Stimulated activated CD8-positive, alpha-beta memory T cell treated with anti-CD3 and anti-CD28 coated beads, Interleukin-15, amount 100 ng/mL, for 1 hour (primary cell): ENCODE data around the gene ARID1B.
"Not testable (repeated sequence)": the region's sequence is repeated elsewhere in the genome, so short reads cannot be mapped to it uniquely, and the experiment has no call there.

ENCODE experiments used
- DNase-seq: peaks from one replicate; pipeline ENCODE4 v3.0.0-alpha.2; 2020; ENCODE audit warnings: low read depth

ARID1B gene

DNA sequence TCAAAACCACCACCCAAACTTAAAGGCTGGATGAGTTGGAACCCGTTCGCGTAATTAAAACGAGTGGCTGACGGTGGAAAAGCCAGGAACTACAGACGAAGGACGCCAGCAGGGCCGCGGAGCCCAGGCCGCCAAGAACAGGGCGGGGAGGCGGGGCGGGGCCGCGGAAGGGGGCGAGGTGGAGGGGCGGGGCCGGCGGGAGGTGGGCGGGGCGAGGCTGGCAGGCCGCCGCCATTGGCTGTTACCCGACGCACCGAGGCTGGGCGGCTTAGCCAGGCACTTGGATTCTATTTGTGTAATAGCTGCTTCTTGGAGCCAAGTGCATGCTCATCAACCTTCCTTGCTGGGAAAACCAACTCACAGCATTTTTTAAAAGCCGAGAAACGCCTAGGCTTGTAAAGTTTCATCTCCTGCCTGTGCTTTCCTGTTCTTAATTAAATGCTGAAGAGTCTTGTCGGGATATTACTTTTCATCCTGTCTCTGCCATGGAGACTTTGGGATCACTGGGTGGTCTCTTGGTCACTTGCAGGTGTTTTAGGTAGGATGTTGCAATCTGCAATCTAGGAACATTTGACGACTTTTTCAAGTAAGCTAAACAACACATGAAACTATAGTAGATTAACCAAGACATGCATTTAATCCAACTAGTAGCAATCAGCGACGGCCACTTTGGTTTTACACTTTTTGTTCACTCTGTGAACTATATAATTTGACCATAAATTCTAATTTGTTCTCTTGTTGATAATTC lies 245.0 kb downstream of the ARID1B start:
- DNase-seq = peak; percentile 60

- DNase-seq = no peak
These were observed 246.8 kb downstream of the ARID1B start for GRCh38 chr6:157023958-157024357.

- DNase-seq = no peak
These were observed 247.6 kb downstream of the ARID1B start for GRCh38 chr6:157024745-157025144.

GRCh38 chr6:157025437-157025836 lies 248.3 kb downstream of the ARID1B start:
- no peak for DNase-seq

DNA sequence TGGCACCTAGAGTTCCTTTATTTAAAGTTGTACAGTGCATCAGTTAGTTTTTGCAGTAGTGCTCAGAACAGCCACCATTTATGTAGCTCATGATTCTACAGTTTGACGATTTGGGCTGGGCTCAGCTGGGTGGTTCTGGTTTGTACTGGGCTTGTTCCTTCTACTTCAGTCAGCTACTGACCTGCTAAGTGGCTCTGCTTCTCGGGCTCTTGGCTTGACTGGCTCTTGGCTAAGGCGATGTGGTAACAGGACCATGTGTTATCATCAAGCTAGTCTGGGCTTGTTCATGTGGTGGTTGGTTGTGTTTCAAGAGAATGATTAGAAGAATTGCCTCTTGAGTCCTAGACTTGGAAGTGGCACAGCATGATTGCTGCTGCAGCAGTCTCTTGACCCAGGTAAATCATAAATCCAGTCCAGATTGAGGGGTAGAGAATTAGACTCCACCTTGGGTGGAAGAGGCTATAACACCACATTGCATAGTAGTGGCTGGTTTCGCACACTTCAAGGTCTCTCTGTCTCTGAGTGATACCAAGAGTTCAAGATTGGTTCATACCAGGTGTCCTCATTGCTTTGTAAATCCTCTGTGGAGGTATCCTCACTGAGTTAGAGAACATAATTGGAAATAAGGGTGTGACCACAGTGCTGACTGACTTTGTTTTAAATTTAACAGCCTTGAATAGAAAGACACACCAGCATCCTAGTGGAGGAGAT lies 253.0 kb downstream of the ARID1B start:
- DNase-seq = no peak

- no peak for DNase-seq
These were observed 253.6 kb downstream of the ARID1B start for GRCh38 chr6:157030755-157031154.

DNA sequence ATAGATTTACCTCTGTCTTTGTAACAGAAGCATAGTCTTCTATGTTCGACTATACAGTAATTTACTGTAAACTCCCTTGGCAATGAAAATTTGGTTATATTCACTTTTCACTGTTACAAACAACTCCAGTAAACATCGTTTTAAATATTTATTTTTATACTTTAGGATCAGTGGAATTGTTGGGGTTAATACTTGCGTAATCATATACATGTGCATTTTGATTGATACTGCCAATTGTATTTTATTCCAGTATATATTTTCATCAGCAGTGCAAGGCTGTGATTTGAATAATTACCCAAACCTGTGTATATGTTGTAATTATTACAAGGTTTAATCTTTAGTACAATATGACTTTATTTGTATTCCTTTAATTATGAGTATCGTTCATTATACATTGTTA lies 255.7 kb downstream of the ARID1B start:
- no peak for DNase-seq

DNA sequence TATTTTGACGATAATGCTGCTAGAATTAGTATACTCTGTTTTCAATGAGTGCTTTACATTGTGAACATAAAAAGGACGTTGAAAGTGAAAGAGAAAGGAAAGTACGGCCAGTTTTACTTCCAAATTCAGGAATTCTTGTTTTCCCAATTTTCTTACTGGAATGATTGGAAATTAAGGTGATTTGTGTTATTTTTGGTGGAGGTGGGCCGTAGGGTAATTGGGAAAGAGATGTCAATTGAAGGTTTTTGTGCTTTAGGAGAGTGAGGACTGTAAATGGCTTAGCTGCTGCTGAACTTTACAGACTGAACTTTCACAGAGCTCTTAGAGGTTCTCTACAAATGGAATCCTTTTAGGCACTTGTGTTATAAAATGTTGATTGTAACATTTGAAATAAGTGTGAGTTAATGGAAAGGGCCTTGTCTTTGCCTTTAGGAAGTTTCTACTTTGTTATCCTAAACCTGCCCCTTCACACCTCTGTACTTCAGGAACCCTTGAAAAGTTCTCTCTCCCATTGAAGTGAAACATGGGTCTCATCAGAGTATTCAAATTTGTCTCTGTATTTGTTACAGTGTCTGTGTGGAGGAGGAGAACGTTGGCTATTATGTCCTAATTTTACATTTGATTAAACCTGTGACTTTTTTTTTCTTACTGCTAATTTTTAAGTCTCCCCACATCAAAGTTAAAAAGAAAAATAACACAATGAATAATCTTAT lies 256.4 kb downstream of the ARID1B start:
- DNase-seq = no peak

- DNase-seq = no peak
These were observed 257.5 kb downstream of the ARID1B start for GRCh38 chr6:157034436-157035230.

DNA sequence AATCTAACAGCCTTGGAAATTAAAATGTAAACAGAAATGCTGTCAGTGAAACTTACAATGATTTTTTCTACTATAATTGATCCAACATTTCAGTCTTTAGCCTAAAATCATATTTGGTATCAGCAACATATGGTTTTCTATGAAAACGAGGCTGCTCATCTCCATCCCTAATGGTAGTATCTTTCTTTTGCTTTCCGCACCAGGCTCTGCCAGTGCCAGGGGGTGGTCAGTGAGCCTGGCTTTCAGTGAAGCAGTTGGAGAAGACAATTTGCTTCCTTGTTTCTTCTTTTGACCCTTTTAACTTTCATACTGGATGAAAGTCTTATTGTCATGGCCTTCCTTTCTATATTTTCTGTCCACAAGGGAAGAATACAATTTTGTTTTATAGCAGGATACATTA lies 258.4 kb downstream of the ARID1B start:
- no peak for DNase-seq

DNA sequence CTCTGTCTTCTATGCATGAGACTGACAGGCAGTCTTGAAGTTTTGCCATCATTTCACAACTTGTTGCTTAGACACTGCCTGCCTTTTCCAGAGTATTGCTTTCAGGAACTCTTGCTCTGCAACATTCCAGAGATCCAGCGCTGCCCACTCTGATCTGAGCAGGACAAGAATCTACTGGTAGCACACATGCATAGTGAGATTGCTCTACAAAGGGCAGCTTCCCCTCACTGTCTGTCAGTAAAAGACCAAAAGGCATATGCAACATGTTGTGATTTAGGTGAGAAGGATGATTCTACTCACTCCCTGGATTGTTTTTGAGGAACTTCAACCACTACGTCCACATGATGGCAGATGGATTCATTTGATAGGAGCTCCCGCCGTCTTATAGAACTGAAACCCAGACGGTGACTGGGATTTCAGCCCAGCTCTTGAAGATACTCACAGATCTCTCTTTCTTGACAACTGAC lies 259.1 kb downstream of the ARID1B start:
- no peak for DNase-seq

GRCh38 chr6:157037165-157037564 lies 260.0 kb downstream of the ARID1B start:
- DNase-seq = no peak

DNA sequence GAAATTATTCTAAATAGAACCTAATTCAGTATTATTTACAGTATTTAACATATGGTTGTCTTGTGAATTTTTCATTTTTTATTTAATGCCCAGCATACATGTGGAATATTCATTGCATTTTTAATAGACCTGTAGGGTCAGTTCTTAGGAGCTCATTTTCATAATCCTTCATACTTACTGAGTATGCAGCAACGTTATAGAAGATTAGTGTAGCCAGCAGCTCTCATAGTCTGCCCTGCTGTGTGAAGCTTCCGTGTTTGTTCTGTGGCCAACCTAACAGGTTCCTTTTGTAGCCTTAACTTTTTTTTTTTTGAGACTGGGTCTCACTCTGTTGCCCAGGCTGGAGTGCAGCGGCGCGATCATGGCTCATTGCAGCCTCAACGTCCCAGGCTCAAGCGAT lies 261.4 kb downstream of the ARID1B start:
- DNase-seq = no peak

GRCh38 chr6:157039639-157040038 lies 262.5 kb downstream of the ARID1B start:
- DNase-seq = not testable (repeated sequence)

DNA sequence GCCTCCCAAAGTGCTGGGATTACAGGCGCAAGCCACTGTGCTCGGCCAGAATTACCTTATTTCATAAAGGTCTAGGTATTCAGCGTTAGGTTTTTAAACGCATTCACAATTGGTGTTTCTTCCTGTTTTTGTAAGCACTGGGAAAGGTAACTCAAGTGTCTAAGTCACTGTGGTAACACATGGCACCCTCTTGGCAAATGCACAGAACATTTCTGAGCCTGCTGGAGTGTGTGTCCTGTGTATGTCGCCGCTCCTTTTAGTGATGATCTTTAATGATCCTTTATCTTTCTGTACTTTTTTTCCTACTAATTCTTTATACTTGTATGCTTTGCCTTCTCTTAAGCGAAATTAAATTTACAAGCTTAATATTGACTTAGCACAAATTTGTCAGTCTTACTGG lies 263.0 kb downstream of the ARID1B start:
- DNase-seq = no peak

DNA sequence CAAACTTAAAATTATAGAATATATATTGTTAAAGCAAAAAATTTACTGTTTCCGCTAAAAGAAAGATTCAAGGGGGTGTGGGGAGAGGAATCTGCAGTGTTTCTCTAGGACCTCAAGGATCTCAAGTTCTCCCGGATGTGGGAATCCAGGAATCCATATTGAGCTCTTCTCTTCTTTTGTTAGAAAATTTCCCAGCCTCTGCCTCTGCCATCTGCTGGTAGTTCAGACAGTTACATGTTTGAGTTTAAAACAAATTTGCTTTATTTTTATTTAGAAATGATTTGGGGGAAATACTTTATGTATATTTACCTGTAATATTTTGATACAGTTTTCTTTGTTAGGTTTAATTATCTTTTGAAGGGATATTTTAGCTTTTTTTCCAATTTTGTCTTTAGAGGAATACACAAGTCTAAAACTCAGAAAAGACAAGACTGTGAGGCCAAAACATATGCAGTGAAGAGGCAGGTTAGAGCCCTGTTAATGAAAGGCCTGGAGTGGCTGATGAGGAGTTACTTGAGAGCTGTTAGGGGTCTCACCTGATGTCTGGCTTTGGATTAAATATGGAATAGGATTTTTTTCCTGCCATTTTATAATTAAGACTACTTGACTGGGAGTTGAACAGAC lies 268.8 kb downstream of the ARID1B start:
- no peak for DNase-seq

DNA sequence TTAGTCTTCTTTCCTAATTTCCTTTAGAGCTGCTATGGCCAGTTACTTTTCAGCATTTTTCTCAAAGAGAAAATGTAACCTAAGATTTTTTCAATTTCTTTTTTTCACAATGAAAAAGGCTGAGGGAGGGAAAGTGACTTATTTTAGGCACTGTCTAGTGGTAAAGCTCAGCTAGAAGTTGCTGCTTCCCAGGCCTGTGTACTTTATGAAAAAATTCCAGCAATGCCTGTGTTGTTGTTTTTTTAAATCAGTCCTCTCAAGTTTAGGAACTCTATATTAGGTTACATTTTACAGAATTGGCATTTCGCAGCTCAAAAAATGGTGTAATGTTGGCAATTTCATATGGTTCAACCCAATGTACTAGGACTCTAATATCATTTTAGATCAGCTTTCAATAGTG lies 269.6 kb downstream of the ARID1B start:
- no peak for DNase-seq

DNA sequence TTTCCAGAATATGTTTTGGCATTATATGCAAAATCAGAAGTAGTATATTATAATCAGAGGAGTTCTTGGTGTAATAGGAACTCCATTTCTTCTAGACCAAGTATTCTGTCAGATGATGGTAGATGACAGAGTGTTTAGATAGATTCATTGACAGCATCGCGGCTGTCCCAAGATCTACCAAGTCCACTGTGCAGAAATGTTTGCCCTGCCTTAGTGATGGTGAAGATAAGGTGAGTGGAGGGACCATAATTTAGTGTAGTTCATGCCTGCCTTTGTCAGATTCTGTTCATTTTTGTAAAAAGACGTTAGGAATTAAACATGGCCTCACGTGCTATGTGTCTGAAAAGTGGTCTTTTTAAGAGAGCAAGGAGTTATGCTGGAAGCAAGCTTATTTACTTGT lies 270.1 kb downstream of the ARID1B start:
- no peak for DNase-seq

DNA sequence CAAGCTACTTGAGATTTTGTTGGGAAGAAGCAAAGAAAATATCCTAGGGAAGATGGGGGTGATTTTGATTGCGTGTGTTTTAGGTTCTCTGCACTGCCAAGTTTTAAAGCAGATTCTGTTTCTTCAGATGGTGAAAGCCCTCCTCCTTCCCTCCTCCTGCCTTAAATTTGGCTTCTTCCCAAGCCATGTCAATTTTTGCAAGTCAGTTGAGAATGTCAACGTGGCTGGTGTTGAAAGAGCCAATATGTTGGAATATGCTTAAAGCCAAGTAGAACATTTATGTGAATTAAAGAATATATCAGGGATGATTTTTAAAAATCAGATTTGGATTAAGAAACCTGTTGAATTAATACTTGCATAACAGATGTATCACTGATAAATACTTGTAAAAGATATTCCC lies 270.8 kb downstream of the ARID1B start:
- DNase-seq = no peak

GRCh38 chr6:157049133-157049532 lies 272.0 kb downstream of the ARID1B start:
- DNase-seq = no peak

GRCh38 chr6:157050537-157051265 lies 273.5 kb downstream of the ARID1B start:
- no peak for DNase-seq
